ENCODE results near the gene LRRC18. TPM values are rescaled to one million over a fixed set of nuclear protein-coding genes. Genes with fewer than 3 reads are reported as not detected.

LRRC18 gene
- total RNA-seq, 2 experiments from 2014 or later: not detected

DNA sequence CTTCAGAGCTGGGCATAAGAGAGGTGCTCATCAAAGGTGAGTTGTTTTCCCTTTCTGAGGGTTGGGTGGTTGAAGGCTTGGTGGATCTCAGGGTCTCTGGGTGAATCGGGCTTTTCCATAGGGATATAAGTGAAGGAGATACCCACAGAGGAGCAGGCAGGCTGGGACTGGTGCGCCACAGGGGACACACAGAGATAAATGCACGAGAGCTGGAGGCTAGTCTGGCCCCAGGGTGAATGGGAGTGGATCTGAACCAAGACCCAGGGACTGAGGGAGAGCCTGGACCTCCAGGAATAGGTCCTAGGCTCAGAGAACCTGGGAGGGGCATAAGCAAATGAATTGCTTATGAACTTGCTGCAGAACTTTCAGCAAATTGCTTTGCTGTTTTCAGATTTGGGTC, 61.5 kb downstream of the LRRC18 start:
- Mint-ChIP-seq H3K4me3 (no peak overlapping the region), H3K36me3 (ENCODE audit: low read depth) (no peaks in the 10 kb centered on the region), H3K27ac (no peak overlapping the region), H3K27me3 (peaks cover 3% of the 10 kb centered on the region), H3K4me1 (no peaks in the 10 kb centered on the region), H3K9me3 (no peaks in the 10 kb centered on the region)
- ChIA-PET POLR2A (no interaction called here), CTCF (no interaction called here)
- DNase-seq: no peak

GRCh38 chr10:48872234-48872633, 67.4 kb downstream of the LRRC18 start:
- Mint-ChIP-seq H3K4me1 (no peaks in the 10 kb centered on the region), H3K27ac (no peak overlapping the region), H3K4me3 (no peak overlapping the region), H3K27me3 (peaks cover 3% of the 10 kb centered on the region), H3K36me3 (ENCODE audit: low read depth) (no peaks in the 10 kb centered on the region), H3K9me3 (no peaks in the 10 kb centered on the region)
- ChIA-PET CTCF (no interaction called here), POLR2A (no interaction called here)
- no peak for DNase-seq

Other genes starting within 250 kb of the LRRC18 start
- gene VSTM4, start 175.7 kb upstream of the LRRC18 start, total RNA-seq: under 1 TPM; 0.10 TPM
- gene FAM170B, start 194.2 kb upstream of the LRRC18 start, total RNA-seq: under 1 TPM; 0.15 to 0.33 TPM
- gene TMEM273, start 248.6 kb upstream of the LRRC18 start, total RNA-seq: 100 to 1,000 TPM in 1 of 2 experiments, 10 to 100 TPM in 1; 98.2 to 100 TPM

Data from activated CD4-positive, alpha-beta memory T cell treated with anti-CD3 and anti-CD28 coated beads, Interleukin-2, amount 10 ng/mL, durations not matched to agents 7 days and 5 days (primary cell).